Fibroblast of pulmonary artery (primary cell): Measurements from ENCODE around the gene IRF2.
"Not testable (repeated sequence)": the region's sequence is repeated elsewhere in the genome, so short reads cannot be mapped to it uniquely, and the experiment has no call there.

ENCODE experiments used
- DNase-seq: peaks from one replicate; pipeline ENCODE4 v3.0.0-alpha.2; 2010; ENCODE audit warnings: low read depth
- H3K4me3 ChIP-seq: replicated peaks from 2 replicates; pipeline ENCODE4 v1.5.1; 2011; ENCODE audit warnings: low read depth, mild to moderate bottlenecking, control low read depth, low read length, moderate library complexity
- TF ChIP-seq, protein P1 (sequence below): IDR thresholded peaks from 2 replicates; pipeline ENCODE4 v1.5.1; 2011; ENCODE audit warnings: mild to moderate bottlenecking, control low read depth, low read length, inconsistent platforms; ENCODE audit errors: missing control alignments

Gene IRF2

DNA sequence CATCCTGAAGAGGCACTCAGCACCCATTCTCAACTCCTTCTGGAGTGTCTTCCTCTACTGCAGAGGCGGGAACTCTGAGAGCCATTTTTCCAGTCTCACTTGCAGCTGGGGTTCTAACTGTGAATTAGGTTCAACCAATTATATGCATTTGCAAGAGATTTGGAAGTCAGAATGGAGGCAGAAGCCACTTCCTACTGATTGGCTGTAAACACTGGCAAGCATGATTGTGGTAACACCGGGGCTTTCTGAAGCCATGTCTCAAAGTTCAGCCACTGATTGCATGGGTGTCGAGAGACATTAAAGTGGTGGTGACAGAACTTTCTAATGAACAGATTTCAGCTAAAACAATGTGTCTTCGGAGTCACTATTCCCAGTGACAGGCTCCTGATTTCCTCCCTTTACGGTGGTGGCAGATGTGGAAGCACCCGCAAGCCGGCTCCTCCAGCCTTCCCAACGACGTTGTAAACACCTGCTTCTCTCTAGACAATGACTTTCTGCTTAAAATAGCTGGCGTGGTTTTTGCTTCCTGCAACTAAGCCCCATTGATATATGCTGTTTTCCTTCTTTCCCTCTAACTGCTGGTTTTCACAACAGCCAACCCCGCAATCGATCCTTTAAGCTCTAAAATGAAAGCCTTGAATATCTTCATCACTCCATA lies 92.0 kb downstream of the IRF2 start:
- no peak for DNase-seq
- H3K4me3 ChIP-seq = no peak overlapping the region

GRCh38 chr4:184380707-184381106 lies 93.6 kb downstream of the IRF2 start:
- TF ChIP-seq, protein P1, sequence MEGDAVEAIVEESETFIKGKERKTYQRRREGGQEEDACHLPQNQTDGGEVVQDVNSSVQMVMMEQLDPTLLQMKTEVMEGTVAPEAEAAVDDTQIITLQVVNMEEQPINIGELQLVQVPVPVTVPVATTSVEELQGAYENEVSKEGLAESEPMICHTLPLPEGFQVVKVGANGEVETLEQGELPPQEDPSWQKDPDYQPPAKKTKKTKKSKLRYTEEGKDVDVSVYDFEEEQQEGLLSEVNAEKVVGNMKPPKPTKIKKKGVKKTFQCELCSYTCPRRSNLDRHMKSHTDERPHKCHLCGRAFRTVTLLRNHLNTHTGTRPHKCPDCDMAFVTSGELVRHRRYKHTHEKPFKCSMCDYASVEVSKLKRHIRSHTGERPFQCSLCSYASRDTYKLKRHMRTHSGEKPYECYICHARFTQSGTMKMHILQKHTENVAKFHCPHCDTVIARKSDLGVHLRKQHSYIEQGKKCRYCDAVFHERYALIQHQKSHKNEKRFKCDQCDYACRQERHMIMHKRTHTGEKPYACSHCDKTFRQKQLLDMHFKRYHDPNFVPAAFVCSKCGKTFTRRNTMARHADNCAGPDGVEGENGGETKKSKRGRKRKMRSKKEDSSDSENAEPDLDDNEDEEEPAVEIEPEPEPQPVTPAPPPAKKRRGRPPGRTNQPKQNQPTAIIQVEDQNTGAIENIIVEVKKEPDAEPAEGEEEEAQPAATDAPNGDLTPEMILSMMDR = no peak
- no peak overlapping the region for H3K4me3 ChIP-seq
- DNase-seq = no peak

More for the DNA sequence above, 92.0 kb downstream of the IRF2 start:
- TF ChIP-seq, protein P1 = no peak

DNA sequence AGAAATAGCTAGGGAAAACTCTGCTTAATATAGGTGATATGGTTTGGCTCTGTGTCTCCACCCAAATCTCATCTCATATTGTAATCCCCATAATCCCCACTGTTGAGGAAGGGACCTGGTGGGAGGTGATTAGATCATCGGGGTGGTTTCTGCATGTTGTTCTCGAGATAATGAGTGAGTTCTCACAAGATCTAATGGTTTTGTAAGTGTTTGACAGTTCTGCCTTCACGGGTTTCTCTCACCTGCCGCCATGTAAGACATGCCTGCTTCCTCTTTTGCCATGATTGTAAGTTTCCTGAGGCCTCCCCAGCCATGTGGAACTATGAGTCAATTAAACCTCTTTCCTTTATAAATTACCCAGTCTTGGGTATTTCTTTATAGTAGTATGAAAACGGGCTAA lies 94.1 kb downstream of the IRF2 start:
- not testable (repeated sequence) for DNase-seq, H3K4me3 ChIP-seq

GRCh38 chr4:184376923-184377322 lies 97.4 kb downstream of the IRF2 start:
- no peak for DNase-seq
- TF ChIP-seq, protein P1 = no peak
- H3K4me3 ChIP-seq = no peak overlapping the region

DNA sequence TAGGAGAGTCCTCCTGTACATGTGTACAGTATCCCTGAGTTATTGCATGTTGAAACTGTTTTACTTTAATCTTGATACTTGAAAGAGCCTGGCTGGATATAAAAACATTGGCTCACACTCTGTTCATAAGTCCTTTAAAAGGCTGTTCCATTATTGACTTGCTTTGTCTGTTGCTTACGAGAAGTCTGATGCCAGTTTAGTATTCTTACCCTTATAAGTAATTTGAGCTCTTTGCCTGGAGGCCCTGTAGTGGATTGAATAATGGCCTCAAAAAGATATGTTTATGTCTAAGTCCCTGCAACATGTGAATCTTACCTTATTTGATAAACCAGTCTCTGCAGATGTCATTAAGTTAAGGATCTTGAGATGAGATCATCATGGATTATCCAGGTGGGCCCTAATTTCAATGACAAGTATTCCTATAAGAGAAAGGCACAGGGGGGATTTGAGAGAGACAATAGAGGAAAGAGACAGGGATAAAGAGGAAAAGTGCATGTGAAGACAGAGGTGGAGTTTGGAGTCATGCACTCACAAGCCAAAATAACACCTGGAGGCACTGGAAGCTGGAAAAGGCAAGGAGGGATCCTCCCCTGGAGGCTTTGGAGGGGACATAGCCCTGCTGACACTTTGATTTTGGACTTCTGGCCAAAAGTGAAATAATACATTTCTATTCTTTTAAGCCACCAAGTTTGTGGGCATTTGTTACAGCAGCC lies 98.1 kb downstream of the IRF2 start:
- DNase-seq = no peak
- H3K4me3 ChIP-seq = no peak overlapping the region
- TF ChIP-seq, protein P1 = no peak

GRCh38 chr4:184375623-184376022 lies 98.7 kb downstream of the IRF2 start:
- DNase-seq, H3K4me3 ChIP-seq: not testable (repeated sequence)

DNA sequence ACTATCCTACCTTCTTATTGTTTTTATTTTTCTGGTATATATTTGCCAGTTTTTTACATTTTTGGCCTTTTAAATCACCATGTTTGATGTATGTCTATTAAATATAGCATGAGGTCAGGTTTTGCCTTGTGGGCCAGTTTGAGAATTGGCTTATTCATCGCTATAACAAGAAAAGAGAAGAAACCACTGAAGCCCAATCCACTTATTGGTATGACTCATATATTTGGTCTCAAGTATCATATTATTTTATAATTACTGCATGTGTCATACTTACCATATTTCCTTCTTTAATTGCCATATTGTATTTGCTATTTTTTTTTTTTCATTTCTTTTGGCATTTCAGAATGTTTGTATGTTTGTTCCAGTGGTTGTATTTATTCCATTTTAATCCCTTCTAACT lies 99.3 kb downstream of the IRF2 start:
- no peak for DNase-seq
- TF ChIP-seq, protein P1 = no peak

GRCh38 chr4:184373886-184374405 lies 100.4 kb downstream of the IRF2 start:
- TF ChIP-seq, protein P1 = no peak
- no peak for DNase-seq
- no peak overlapping the region for H3K4me3 ChIP-seq

More for the DNA sequence above, 99.3 kb downstream of the IRF2 start:
- H3K4me3 ChIP-seq = no peak overlapping the region
